Glomerular endothelial cell (primary cell): ENCODE measurements around the gene TEAD3. TPM values are rescaled to one million over a fixed set of nuclear protein-coding genes. Genes with fewer than 3 reads are reported as not detected.
"Not testable (repeated sequence)": the region's sequence is repeated elsewhere in the genome, so short reads cannot be mapped to it uniquely, and the experiment has no call there.

Source experiments
- DNase-seq: peaks from one replicate; pipeline ENCODE4 v3.0.0-alpha.2; 2011; ENCODE audit warnings: low read depth, low spot score; ENCODE audit errors: extremely low read depth
- total RNA-seq: library from RNA; depleted of rRNA; stranded (reverse); fragments of >200 nt; gene quantifications from 2 replicates; pipeline ENCODE4 v1.2.3, GENCODE V29; 2015

The TEAD3 gene
- 1.8 and 4.8 TPM in 2 replicates for total RNA-seq

DNA sequence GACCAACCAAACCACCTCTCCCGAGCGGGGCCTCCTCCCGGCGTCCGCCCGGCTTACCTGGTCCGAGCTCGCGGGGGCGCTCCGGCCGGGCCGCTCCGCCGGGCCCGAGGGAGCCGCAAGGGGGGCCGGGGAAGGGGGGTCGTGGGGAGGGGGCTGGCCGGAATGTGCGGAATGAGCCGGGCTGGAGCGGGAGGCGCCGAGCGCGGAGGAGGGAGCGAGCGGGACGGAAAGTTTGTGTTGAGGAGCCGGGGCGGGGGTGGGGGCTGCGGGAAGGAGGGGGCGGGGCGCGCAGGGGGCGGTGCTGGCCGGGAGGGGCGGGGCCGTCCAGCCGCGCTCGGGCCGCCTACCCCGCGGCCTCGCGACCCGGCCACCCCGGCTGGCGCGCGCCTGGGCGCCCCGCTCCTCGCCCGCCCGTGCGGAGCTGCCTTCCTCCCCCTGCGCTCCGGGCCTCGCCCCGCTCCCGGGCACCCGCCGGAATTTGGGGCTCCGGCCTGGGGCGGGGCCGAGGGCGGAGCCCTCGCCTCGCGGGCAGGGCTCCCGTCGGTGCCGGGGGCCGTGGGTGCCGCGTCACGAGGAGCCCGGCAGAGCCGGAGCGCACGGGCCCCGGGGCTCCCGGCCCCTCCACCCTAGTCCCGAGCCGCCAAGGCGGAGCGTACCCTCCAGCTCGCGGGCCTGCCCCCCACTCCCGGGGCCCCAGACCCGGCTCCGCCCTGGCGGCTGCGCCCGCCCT, at the start of gene TEAD3:
Gene TEAD3, minus strand, starts transcription at position 239 of the 730 bp plus-strand sequence.
- DNase-seq, result no peak

DNA sequence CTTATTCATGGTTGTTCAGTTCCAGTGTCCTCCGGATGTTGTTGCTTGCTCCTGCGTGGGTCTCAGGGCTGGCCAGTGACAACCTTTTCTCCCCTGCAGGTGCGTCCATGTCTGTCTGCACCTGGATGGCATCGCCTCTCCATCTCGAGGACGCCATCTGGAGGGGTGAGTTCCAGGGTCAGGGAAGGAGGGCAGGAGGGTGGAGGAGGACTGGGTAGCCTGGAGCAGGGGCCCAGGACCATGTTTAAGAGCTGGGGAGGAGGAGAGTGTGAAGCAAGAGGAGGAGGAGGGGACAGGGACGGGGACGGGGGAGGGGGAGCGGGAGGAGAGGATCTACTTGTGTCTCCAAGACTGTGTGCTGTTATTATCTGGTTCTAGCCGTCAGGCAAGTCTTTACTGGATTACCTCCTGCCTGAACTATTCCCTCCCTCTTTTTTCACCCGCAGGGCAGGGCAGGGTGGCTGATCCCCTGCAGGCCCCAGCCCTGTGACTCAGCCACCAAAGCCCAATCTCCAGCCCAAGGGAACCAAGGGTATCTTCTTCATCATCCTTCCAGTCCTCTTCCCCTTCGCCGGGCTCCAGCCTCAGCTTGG, 48.0 kb upstream of the TEAD3 start:
- DNase-seq, result no peak

DNA sequence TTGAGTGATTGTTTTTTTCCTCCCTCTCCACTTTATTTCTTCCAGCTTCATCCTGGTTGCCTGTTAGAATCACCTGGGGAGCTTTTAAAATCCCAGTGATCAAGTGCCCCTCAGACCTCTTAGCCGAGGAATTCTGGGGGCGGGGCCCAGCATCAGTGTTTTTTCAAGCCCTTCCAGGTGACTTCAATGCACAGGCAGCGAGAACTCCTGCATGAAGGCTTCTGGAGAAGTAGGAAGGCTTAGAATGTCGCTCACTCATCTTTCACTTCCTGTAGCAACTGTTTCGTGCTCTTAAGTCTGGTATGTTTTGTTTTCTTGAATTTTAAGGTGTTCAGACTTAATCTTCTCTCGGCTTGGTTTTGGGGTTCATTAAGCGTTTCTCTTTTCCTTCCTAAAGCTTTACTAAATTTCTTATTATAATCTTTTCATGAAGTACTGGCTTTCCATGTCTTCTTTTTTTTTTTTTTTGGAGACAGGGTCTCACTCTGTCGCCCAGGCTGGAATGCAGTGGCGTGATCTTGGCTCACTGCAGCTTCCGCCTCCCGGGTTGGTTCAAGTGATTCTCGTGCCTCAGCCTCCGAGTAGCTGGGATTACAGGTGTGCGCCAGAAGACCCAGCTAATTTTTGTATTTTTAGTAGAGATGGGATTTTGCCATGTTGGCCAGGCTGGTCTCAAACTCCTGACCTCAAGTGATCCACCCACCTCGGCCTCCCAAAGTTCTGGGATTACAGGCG, 46.7 kb upstream of the TEAD3 start:
- no peak for DNase-seq

DNA sequence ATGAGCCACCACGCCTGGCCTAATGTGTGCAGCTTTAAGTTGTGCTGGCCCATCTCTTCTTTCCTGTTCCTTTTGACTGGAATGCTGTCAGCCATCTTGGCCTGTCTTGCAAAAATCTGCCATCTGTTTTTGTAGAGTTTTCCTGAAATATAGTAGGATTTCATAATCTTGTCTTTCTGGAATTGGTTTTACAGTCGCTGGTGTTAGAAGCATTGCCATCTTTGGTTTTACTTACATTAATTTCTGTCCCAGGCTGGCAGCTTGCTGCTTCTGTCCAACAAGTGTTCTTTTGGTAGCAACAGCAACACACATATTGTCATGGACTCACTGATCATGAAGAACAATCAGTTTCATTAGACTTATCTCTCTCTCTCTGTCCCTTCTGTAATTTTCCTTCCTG, 45.0 kb upstream of the TEAD3 start:
- DNase-seq, result no peak

DNA sequence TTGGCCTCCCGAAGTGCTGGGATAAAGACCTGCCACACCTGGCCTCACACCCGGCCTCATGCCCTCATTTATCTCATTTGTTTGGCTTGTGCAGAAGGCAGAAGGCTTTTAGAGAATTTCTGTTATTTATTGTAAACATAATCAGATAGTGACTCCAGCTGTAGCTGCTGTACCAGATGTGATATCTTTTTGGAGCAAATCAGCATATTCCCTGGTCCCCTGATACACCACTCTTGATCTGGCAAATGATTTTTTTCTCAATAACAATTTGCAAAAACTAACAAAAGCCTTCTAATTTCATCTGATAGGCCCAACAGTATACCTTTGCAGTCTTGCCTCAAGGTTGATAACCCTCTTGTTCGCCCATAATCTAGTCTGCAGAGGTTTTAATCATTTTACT, 42.3 kb upstream of the TEAD3 start:
- no peak for DNase-seq

DNA sequence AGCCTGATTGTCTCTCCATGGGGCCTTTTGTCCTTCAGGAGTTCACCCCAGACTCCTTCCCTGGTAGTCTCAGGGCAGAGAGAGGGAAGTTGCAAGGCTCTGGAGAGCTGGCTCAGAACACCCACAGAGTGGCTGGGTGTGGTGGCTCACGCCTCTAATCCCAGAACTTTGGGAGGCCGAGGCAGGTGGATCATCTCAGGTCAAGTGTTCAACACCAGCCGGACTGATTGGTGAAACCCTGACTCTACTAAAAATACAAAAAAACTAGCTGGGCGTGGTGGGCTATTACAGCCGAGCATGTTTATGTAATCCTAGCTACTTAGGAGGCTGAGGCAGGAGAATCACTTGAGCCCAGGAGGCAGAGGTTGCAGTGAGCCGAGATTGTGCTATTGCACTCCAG, 39.0 kb upstream of the TEAD3 start:
- DNase-seq, result not testable (repeated sequence)

DNA sequence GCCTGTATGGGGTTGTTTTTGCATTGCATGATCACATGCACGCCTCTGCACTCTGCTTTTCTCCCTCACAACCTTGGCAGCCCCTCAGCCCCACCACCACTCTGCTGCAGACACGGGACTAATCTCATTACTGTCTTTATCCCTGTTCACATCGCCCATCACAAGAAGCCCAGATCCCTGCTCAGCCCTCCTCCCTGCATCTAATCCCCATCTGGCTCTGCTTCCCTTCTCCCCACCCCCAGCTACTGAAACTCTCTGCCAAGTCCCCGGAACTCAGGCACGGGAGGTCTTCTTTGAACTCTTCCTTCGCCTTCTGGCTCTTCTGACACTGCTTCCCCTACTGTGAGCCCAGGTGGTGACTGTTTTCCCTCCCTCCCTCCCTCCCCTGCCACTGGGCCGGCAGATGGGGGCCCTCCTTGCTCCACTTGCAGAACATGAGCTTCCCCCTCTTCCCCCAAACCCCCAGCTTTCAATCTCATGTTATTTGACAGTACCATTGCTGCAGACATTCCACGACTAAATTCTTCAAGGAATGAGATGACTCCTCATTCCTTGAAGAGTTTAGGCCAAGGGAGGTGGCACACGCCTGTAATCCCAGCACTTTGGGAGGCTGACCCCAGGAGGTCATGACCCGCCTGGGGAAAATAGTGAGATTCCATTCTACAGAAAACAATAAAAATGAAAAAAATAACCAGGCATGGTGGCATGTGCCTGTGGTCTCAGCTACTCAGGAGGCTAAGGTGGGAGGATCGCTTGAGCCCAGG, 37.7 kb upstream of the TEAD3 start:
- no peak for DNase-seq

DNA sequence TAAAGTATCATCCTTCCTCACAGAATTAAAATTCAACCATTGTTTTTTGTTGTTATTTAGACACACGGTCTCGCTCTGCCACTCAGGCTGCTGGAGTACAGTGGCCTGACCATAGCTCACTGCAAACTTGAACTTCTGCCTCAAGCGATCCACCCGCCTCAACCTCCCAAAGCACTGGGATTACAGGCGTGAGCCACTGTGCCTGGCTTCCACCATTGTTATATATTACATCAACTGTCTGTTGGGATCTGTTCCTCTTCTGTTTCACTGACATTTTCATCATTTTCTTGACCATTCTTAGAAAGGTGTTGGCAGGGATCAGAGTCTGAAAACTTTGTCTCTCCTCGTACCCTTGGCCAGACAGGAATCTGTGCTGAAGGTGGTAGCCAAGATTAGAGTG, 37.1 kb upstream of the TEAD3 start:
- DNase-seq, result no peak

DNA sequence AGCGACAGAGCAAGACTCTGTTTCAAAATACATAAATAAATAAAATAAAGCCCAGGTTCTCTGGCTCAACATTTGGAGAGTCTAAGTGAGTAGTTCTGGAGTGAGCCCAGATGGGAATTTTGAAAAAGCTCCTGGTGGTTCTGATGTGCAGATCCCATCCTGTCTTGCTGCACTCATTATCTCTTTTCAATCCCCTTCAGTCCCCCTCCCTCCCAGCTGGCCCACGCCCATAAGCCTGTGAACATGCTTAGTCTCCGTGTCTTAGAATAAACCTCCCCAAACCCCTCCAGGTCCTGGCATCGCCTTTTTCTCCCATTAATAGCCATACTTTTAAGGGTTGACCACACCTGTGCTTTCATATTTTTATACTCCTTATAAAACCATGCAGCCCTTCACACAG, 35.2 kb upstream of the TEAD3 start:
- DNase-seq, result no peak

DNA sequence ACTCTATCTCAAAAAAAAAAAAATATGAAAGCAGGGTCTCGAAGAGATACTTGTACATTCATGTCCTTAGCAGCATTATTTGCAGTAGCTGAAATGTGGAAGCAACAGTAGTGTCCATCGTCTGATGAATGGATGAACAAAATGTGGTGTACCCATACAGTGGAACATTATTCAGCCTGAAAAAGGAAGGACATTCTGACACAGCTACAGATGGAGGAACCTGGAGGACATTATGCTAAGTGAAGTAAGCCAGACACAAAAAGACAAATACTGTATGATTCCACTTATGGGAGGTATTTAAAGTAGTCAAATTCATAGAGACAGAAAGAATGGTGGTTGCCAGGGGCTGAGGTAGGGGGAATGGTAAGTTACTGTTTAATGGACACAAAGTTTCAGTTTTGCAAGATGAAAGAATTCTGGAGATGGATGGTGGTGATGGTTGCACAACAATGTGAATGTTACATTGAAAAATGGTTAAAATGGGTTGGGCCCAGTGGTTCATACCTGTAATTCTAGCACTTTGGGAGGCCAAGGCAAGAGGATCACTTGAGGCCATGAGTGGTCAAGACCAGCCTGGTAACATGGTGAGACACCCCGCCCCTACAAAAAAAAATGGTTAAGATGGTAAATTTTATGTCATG, 27.6 kb upstream of the TEAD3 start:
- DNase-seq, result no peak

DNA sequence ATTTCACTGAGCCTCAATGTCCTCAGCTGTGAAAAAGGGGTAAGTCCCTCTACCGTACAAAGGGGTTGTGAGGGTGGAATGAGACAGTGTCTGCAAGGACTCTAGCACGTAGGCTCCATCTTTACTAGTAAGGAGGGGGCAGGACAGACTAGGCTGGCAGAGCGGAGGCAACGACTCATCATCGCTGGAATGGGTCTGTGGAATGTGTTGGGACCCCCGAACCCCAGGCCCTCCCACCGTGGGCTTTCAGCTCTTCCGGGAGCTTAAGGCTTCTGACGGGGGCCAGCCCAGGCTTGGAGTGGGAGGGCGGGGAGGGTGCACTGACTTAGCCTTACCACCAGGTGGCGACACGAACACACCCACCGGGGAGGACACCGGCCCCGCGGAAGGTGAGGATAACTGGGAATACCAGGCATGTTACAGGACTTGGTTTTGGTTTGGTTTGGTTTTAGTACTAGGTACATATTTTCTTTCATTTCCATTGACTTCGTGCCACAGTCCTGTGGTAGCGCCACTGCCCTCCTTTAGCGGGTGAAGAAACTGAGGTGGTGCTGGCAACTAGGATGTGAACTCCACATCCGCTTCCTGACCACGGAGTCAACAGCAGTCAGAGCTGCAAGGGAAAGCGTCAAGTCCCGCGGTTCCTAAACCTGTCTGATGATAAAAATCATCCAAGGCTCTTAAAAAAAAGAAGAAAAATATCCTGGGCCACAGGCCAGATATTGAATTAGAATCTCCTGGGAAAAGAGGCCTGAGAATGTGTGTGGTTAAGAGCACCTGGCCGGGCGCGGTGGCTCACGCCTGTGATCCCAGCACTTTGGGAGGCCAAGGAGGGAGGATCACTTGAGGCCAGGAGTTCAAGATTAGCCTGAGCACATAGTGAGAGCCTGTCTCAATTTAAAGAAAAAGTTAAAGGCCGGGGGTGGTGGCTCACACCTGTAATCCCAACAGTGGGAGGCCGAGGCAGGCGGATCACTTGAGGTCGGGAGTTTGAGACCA, 26.1 kb upstream of the TEAD3 start:
- DNase-seq, result no peak

DNA sequence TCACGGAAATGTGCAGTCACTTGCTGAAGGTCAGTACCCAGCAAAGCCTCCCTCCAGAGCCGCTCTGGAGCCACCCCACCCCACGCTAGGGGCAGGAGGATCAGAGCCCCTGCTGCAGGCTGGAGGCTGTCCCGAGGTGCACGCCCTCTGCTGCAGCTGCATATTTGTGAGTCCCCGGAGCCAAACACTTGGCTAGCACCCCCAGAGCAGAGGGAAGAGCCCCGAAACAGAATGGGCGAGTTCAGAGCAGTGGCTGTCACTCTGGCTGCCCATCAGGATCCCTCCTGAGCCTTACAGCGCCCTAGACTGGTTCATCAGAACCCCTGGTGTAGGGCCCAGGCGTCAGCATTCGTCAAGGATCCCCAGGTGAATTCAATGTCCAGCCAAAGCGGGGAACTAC, 25.3 kb upstream of the TEAD3 start:
- DNase-seq, result no peak

DNA sequence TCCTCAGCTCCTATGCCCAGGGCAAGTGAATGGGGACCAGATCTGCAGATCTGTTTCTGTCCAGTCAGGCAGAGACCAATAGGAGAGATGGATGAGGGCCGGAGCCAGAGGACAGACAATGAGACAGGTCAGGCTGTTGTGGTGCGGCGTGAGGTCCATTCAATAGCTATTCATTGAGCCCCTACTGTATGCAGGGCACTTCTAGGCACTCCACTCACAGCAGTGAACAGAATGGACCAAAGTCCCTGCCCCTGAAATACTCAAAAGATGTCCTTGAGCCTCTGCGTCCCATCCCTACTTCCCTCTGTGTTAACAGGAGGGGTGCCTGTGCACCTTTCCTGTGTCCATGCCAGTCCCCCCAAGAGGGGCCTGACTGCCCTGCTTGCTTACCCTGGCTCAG, 24.4 kb upstream of the TEAD3 start:
- no peak for DNase-seq

DNA sequence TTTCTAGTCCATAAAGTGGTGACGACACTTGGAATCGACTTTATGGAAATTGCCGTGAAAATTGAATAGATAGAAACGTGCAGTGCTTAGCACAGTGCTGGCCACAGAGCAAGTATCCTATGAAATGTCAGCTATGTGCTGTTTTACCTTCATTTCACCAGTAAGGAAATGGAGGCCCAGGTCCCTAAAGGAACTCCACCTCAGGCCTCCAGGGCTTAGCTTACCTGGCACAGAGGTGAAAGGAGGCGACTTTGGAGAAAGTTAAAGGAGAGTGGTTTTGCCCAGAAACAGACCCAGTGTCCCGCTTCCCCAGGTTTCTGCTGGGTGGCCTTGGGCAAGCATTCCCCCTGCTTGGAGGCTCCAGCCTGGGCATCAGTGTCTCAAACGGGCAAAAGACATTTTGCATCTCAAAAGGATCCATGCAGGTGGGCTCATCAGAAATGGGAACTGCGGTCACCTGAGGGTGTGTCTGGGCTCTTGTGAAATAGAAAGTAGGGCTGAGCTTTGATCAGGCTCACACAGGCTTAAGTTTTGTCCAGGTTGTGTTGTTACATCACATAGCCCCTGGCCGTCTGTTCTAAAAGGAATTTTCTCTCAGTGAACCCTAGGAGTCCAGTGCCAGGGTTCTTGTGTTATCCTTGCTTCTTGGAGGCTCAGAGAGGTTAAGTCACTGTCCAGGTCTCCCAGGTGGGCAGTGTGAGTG, 22.6 kb upstream of the TEAD3 start:
- DNase-seq, result no peak

DNA sequence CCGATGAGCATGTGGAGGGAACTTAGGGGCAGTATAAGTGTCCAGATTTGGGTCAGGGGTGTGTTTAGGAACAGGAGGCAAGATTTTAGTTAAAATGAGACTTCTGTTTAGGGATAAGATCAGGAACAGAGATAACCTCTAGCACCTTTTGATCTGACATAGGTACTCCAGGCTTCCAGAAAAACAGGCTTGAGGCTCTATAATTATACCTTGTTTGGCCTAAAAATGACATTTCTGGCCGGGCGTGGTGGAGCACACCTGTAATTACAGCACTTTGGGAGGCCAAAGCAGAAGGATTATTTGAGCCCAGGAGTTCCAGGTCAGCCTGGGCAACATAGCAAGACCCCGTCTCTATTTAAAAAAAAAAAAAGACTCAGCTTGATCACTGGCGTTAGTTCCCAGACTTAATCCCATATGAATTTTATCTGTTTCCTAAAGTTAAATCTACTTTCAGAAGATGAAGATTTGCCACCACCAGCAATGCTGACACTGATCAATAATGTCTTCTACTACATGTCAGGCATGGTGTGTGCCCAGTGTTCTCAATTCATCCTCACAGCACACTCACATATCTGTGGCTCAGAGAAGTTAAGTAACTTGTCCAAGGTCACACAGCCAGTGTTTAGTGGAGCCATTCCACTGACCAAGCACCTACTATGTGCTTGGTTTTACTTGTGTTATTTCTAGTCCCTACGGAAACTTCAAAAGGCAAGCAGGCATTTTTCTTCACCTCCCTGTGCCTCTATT, 21.9 kb upstream of the TEAD3 start:
- DNase-seq, result no peak

DNA sequence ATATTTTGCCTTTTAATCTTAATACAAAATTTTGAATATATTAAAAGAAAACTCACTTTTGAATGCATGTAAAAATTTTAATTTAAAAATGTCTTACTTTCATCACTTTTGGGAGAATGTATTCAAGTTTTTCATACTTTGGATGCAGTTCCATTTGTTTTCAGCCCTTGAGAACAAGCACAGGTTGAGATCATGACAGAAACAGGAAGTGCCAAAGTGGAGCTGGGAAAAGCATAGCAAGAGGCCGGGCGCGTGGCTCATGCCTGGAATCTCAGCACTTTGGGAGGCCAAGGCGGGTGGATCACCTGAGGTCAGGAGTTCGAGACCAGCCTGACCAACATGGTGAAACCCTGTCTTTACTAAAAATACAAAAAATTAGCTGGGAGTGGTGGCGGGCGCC, 21.1 kb upstream of the TEAD3 start:
- DNase-seq, result not testable (repeated sequence)

DNA sequence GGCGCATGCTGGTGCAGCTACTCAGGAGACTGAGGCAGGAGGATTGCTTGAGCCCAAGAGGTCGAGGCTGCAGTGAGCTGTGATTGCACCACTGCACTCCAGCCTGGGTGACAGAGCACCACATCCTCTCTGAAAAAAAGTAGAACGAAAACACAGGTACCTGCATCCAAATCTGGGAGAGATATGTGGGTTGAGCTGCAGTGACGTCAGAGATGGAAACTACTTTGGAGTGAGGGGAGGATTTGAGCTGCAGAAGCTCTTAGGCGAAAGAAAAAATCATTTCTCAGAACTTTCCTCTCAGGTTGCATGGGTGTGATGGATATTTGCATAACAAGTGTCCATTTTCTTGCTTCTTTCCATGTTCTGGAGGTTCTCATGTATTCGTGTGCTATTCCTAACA, 19.8 kb upstream of the TEAD3 start:
- no peak for DNase-seq

DNA sequence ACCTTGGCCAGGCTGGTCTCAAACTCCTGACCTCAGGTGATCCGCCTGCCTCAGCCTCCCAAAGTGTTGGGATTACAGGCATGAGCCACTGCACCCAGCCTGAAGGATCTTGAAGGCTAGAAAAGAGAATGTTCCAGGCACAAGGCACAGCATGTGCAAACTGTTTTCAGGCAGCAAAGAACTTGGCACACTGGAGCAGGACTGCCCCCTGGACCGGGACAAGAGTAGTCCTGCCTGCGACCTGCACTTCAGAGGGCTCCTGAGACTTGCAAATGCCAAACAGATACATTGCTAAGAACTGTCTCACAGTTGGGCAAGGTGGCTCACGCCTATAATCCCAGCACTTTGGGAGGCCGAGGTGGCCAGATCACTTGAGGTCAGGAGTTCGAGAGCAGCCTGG, 19.1 kb upstream of the TEAD3 start:
- not testable (repeated sequence) for DNase-seq
